Jurkat, Clone E6-1 (cell line): ENCODE results near the gene KIAA0319L.
"Not testable (repeated sequence)": the region's sequence is repeated elsewhere in the genome, so short reads cannot be mapped to it uniquely, and the experiment has no call there.

Experiments used
- DNase-seq: peaks from one replicate; pipeline ENCODE4 v3.0.0-alpha.2; 2011; ENCODE audit warnings: low read depth, low spot score
- H3K4me3 ChIP-seq: 2 replicates; pipeline ENCODE4 v1.5.1; 2011; ENCODE audit warnings: mild to moderate bottlenecking, low read length, control low read depth, moderate library complexity

Gene KIAA0319L

DNA sequence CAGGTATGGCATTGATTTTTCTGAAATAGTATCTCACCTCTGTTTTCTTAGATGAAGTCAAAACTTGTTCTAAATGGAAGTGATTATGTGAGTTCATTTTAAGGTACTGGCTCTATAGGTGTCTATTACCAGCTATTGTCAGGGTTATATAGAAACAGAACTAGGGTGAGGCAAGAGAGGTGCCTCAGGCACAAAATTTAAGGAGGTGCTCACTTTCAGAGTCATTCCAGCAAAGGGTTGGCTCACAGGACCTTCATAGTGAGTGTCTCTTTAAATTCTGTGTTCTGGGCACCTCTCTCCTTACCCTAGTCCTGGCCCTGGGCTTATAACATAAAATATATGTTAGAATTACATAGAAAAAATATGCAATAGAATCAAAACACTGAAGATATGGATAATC lies 49.3 kb downstream of the KIAA0319L start:
- DNase-seq, result no peak
- no peak overlapping the region for H3K4me3 ChIP-seq

- peak overlapping the region; percentile 7; the same call in 1 of the 2 replicates for H3K4me3 ChIP-seq
- DNase-seq, result peak; percentile 44
These were observed 50.0 kb downstream of the KIAA0319L start for GRCh38 chr1:35506960-35507912.

DNA sequence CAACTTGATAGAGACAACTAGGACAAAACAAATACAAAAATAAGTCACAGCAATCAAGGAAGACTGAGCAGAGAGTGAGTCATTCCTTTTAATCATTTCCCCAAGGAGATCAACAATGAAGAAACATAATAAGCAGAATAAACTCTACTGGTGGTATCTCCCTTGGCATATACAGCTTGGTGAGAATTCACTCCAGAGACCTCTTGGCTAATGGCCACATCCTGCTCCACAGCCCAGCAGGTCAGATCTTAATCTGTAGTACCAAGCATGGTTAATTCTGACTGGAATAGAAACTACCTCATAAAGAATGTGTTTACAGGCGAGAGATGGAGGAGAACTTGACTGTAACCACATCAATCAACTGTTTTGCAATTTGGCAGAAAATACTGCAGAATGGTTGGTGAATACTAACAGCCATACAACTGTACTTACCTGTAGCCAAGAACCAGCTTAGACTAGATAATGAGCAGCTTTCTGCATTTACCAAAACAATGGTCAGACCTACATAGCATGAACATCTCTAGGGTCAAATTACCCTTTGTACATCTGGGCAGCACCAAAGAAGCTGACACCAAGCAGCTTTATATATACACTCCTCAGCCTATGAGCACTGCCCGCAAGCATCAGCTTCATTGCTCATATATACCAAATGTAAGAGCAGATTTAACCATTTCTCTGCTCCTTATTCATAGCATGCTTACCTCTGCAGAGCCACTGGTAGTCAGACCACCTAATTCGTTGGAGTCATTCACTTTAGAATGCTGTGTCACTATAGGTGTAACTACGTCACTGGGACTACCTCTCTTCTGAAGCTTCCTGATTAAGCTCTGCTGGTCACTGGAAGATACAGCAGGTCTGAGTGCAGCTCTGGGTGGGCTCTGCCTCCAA lies 51.0 kb downstream of the KIAA0319L start:
- peak overlapping the region; percentile 7 for H3K4me3 ChIP-seq
- DNase-seq, result peak; percentile 89

- H3K4me3 ChIP-seq, result no peak overlapping the region
- DNase-seq, result no peak
These were observed 55.0 kb downstream of the KIAA0319L start for GRCh38 chr1:35502242-35502641.

GRCh38 chr1:35500439-35500838 lies 56.8 kb downstream of the KIAA0319L start:
- no peak for DNase-seq
- no peak overlapping the region for H3K4me3 ChIP-seq

DNA sequence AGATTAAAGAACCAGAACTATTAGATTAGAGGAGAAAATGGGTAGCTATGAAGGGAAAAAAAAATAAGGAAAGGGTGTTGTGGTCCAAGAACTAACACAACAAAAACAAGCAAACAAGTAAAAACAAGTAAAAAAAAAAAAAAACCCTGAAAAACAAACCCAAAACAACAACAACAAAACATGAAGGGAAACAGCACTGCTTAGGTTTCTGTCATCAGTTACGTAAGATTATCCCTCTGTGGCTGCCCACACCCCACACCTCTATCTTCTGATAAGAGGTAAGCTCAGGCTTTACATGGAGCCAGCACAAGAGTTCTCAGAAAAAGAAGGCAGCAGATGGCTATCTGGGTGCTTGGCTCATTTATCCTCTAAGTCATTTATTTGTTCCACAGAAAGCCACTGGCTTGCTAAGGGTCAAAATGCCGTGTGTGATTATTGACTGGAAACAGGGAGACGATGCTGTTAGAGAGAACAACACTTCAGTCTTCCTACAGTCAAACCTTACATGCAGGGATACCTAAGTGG lies 57.5 kb downstream of the KIAA0319L start:
- no peak overlapping the region for H3K4me3 ChIP-seq
- peak; percentile 5 for DNase-seq

DNA sequence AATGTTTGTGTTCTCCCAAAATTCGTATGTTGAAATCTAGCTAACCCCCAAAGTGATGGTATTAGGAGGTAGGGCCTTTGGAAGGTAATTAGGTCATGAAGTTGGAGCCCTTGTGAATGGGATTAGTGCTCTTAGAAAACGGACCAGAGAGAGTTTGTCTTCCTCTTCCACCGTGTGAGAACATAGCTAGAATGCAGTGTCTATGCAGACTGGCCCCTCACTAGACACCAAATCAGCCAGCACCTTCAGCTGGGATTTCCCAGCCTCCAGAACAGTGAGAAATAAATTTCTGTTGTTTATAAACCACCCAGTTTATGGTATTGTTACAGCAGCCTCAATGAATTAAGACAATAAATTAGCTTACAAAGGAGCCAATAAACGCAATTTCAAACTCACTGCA lies 58.0 kb downstream of the KIAA0319L start:
- no peak overlapping the region for H3K4me3 ChIP-seq
- no peak for DNase-seq

DNA sequence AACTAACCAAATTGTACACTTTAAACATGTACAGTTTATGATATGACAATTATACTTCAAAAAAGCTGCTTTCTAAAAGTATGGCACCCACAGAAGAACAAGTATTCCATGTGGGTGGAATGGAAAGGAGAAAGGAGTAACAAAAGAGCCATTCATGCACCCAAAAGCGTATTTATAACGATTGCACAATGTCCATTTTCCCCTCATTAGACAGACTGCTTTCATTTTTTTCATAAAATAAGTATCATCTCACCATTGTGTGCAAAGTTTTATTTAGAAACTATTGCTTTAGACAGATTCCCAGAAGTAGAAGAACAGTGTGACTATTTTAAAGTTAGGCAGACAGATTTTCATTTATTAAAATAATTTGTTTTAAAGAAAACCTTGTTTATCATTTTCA lies 59.6 kb downstream of the KIAA0319L start:
- no peak overlapping the region for H3K4me3 ChIP-seq
- no peak for DNase-seq

DNA sequence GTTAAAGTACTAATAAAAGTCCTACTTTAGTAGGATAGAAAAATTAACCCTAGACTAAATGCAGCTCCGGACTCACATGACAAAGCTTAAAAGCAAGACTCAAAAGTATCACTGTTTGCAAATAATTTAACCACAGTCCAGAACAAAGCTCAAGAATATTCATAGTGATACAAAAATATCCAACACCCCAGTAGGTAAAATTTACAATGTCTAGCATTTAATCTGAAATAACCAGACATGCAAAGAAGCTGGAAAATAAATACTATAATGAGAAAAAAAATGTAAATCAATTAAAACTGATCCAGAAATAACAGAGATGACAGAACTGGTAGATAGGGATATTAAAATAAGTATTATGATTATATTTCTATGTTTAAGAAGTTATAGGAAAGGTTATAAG lies 67.0 kb downstream of the KIAA0319L start:
- H3K4me3 ChIP-seq, result no peak overlapping the region
- DNase-seq, result no peak

- no peak overlapping the region for H3K4me3 ChIP-seq
- DNase-seq, result no peak
These were observed 68.9 kb downstream of the KIAA0319L start for GRCh38 chr1:35488336-35488735.

GRCh38 chr1:35486858-35487408 lies 70.3 kb downstream of the KIAA0319L start:
- no peak for DNase-seq
- H3K4me3 ChIP-seq, result no peak overlapping the region

DNA sequence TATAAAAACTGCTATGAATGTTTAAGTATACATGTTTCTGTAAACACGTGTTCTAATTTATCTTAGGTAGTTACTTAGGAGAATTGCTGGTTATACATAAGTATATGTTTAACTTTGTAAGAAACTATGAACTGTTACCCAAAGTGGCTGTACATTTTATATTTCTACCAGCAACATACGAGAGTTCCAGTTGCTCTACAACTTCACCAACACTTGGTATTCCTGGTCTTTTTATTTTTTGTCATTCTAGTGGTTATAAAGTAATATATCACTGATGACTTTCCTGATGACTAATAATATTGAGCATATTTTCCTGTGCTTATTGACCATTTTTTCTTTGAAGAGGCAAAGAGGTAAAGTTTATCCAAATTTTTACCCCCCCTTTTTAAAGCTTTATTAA lies 76.0 kb downstream of the KIAA0319L start:
- no peak overlapping the region for H3K4me3 ChIP-seq
- DNase-seq, result no peak

DNA sequence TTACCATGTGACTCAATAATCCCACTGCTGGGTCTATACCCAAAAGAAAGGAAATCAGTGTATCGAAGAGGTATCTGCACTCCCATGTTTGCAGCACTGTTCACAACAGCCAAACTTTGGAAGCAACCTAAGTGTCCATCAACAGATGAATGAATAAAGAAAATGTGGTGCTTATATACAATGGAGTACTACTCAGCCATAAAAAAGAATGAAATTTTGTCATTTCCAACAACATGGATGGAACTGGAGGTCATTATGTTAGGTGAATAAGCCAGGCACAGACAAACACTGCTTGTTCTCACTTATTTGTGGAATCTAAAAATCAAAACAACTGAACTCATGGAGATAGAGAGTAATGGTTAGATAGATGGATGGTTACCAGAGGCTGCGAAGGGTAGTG lies 79.3 kb downstream of the KIAA0319L start:
- DNase-seq, result no peak
- no peak overlapping the region for H3K4me3 ChIP-seq

DNA sequence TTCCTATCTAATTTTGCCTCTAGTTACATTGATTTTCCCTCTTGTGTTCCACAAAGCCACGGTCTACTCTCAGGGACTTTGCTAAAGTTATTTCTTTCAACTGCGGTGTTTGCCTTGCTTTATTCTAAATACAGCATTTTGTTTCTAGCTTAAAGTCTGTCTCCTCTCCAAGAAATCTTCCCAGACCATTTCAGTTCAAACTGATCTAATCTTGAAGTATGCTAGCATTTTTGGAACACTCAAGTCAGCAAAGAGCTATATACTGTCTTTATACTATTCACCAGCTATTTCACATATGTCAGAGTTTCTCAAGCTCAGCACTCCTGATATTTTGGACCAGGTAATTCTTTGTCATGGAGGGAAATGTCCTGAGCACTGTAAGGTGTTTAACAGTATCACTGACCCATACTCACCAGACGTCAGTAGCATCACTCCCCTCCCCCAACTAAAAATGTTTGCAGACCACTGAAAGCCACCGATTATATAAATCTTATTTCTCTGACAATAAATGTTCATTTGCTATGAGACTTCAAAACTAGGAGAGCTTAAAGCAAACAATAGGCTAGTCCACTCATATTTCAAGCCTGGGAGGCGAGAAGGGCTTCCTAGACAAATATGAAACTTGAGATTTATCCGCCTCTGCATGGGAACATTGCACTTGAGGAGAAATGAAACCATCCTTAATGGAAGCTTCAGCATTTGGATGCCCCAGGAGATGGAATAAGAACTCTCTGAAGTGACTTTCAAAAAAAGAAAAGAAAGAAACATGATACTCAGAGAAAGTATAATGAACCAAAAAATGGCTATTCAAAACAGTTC lies 81.1 kb downstream of the KIAA0319L start:
- DNase-seq, result no peak
- no peak overlapping the region for H3K4me3 ChIP-seq

DNA sequence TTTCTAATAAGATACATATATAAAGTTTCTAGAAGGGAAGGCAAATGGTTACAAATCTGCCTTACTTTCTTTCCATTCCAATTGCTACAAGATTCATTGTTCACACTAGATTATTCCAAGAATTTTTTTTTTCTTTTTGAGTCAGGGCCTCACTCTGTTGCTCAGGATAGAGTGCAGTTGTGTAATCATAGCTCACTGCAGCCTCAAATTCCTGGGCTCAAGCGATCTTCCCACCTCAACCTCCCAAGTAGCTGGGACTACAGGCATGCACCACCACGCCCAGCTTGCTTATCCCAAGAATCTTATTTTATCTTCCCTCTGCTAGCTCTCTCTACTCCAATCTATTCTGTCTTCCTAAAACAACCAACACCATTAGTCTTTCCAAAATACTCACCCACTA lies 81.8 kb downstream of the KIAA0319L start:
- no peak overlapping the region for H3K4me3 ChIP-seq
- DNase-seq, result no peak

DNA sequence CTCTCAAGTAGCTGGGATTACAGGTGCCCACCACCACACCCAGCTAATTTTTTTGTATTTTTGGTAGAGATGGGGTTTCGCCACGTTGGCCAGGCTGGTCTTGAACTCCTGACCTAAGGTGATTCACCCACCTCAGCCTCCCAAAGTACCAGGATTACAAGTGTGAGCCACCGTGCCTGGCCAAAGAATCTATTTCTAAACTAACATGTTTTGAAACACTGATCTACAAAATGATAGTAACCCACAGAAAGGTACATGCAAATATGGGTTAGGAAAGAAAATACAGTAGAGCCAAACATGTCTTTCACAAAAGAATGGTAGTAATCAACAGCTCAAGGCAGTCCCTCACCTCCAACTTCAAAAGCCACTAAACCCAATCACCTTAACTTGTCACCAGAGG lies 84.0 kb downstream of the KIAA0319L start:
- not testable (repeated sequence) for DNase-seq, H3K4me3 ChIP-seq

GRCh38 chr1:35470977-35471613 lies 86.1 kb downstream of the KIAA0319L start:
- no peak for DNase-seq
- no peak overlapping the region for H3K4me3 ChIP-seq

DNA sequence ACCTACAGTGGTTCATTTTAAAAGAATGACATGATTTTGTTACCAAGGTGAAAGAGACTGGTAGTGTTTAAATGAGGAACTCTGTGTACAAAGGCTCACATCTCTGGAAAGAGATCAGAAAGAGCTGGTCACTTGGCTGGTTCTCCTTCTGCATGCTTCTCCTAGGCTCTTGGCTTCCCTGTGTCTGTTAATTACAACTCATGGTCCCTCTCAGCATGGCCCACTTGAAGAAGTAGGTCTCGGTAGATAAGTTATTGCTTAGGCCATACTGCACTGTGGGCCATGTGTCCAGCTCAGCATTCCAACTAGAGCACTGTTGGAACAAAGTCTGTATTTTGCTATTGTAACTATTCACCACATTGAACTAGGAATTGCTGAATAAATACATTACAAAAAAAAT lies 91.1 kb downstream of the KIAA0319L start:
- H3K4me3 ChIP-seq, result no peak overlapping the region
- no peak for DNase-seq
